Psoas muscle (tissue), 8 donors: Measurements from ENCODE around the gene ALG12. TPM values are rescaled to one million over a fixed set of nuclear protein-coding genes. Genes with fewer than 3 reads are reported as not detected.
A peak's percentile ranks its signal among the peaks of the same experiment; 100 is the strongest.

Source experiments
- ATAC-seq, 4 donors: fragments of 200-7000 bp; cut with Tn5 transposase; one replicate each; pipeline ENCODE4 v1.9.1; 2020; ENCODE audit warnings: moderate library complexity in 3 of 4, mild to moderate bottlenecking in 2 of 4
- DNase-seq, 2 donors: peaks; one replicate each; pipeline ENCODE4 v3.0.0-alpha.2; 2020
- H3K27ac ChIP-seq: fragments of 200-600 bp; one replicate; pipeline ENCODE4 v1.8.0; 2022
- H3K27me3 ChIP-seq, 3 donors: fragments of 200-600 bp in 1 of 3; one replicate each; pipeline versions ENCODE4 v1.6.1 to v1.8.0; 2013 to 2022; ENCODE audit warnings: low read length in 2 of 3, mild to moderate bottlenecking in 2 of 3, moderate library complexity in 1 of 3; ENCODE audit not compliant: insufficient read depth in 3 of 3
- H3K36me3 ChIP-seq, 2 donors: fragments of 200-600 bp in 1 of 2; one replicate each; pipeline versions ENCODE4 v1.6.1 to v1.8.0; 2013 to 2022; ENCODE audit warnings: low read depth in 1 of 2, mild to moderate bottlenecking in 1 of 2, moderate library complexity in 1 of 2; ENCODE audit not compliant: insufficient read depth in 1 of 2
- H3K4me1 ChIP-seq: fragments of 200-600 bp; one replicate; pipeline ENCODE4 v1.8.0; 2022
- H3K4me3 ChIP-seq: fragments of 200-600 bp; one replicate; pipeline ENCODE4 v1.8.0; 2022; ENCODE audit warnings: mild to moderate bottlenecking
- H3K9me3 ChIP-seq: fragments of 200-600 bp; one replicate; pipeline ENCODE4 v1.8.0; 2022
- CTCF ChIP-seq: fragments of 200-600 bp; IDR thresholded peaks from one replicate; pipeline ENCODE4 v1.8.0; 2022; ENCODE audit warnings: antibody characterized with exemption
- WGBS, 3 donors: extraction: QIAGEN DNeasy Blood & Tissue Kit; methylation state at CpG; one replicate each; pipeline versions ENCODE4 v1.1.6 to v1.1.7; 2013; 5-methylcytosine and 5-hydroxymethylcytosine counted together
- intact Hi-C, 2 donors: fragments of 100-400 bp; cut with DNase I; formaldehyde crosslinking; loops; one replicate each; pipeline versions ENCODE4 v1.11.0 to v1.14.2; 2022
- polyA plus RNA-seq, 3 donors: library from polyadenylated mRNA; stranded (reverse); fragments of 200-250 nt; gene quantifications; one replicate each; pipeline ENCODE4 v1.2.3, GENCODE V29; 2013
- total RNA-seq, 4 donors: library from RNA; stranded (reverse); fragmentation: NEBNext Ultra II Directional in 2 of 4; extraction: Animal tissue kit (Norgen Biotek cat#: 25700) in 2 of 4; gene quantifications; one replicate each; pipeline versions ENCODE4 v1.2.1 to v1.2.4, GENCODE V29; 2021 to 2023
- donor health status: healthy with polysubstance abuse.
- donor health status: DM: no; HTN: no; CAD: no; lungs with moderate emphysema.
- donor health status: Bipolar disorder and iron deficiency.
- donor health status: healthy.
- donor health status: DM: yes; HTN: yes; CAD: no.
- donor health status: DM: no; HTN: no; CAD: no.
- donor health status: DM: no; HTN: no; CAD: no.
- donor health status: DM: yes; HTN: yes; CAD: no.

ALG12 gene
- total and polyA plus RNA-seq, 7 donors, result 6.5 to 11.0 (median 8.2) TPM

GRCh38 chr22:49934160-49934890 is 16.1 kb upstream of the ALG12 start:
- Histone ChIP-seq H3K27ac (peak overlapping the region; percentile 95), H3K27me3 (no peaks in the 10 kb centered on the region), H3K4me1 (peaks cover 64% of the 10 kb centered on the region), H3K4me3 (peak overlapping the region; percentile 73), H3K36me3 (no peaks in the 10 kb centered on the region), H3K9me3 (no peaks in the 10 kb centered on the region)
- ATAC-seq, result peak; percentile 55 to 65 (median 64)
- intact Hi-C loops, result loop anchor here (2.0 to 10.0 kb wide), 3 partner anchors 26 to 273 kb away; partner anchors contain the start of genes PIM3 (in 1 of the 2) and SELENOO (in 1 of the 2)
- DNase-seq, result peak; percentile 81 to 90
- TF ChIP-seq CTCF, result no peak
- WGBS, 3 donors, result 20 to 32% (median 26%) methylated on average over 21 to 24 of the region's 24 CpGs

- Histone ChIP-seq H3K9me3 (no peaks in the 10 kb centered on the region), H3K36me3 (no peaks in the 10 kb centered on the region), H3K4me1 (peaks cover 64% of the 10 kb centered on the region), H3K4me3 (peak overlapping the region; percentile 73), H3K27ac (peak overlapping the region; percentile 95), H3K27me3 (peaks cover 0 to 5% (median 0%) of the 10 kb centered on the region in 3 donors)
- ATAC-seq (peak; percentile 44 to 56 (median 50)), DNase-seq (peak; percentile 83 to 94)
- TF ChIP-seq CTCF, result no peak
- WGBS, 3 donors, result 35 to 42% (median 37%) methylated on average over 22 to 27 of the region's 27 CpGs
- intact Hi-C loops, result loop anchor here (2.0 to 10.0 kb wide), 3 partner anchors 27 to 274 kb away; partner anchors contain the start of genes PIM3 (in 1 of the 2) and SELENOO (in 1 of the 2)
These were observed 15.3 kb upstream of the ALG12 start for GRCh38 chr22:49933236-49934159.

- DNase-seq (peak; percentile 60 to 83), ATAC-seq (peak; percentile 36 to 59 (median 50))
- Histone ChIP-seq H3K27ac (peak overlapping the region; percentile 19), H3K36me3 (peaks cover 0 to 11% of the 10 kb centered on the region in 2 donors), H3K4me1 (peaks cover 43% of the 10 kb centered on the region), H3K27me3 (peaks cover 0 to 5% (median 0%) of the 10 kb centered on the region in 3 donors), H3K9me3 (no peaks in the 10 kb centered on the region), H3K4me3 (no peak overlapping the region)
- WGBS, 3 donors, result 41 to 53% (median 51%) methylated on average over 14 of the region's 14 CpGs
- peak; percentile 66 for TF ChIP-seq CTCF
- intact Hi-C loops, result loop anchor here (1.0 to 10.0 kb wide), 3 partner anchors 62 to 276 kb away; partner anchors contain the start of gene SELENOO (in 1 of the 2)
These were observed 12.6 kb upstream of the ALG12 start for GRCh38 chr22:49930596-49931412.

- no peak overlapping the region for H3K27ac ChIP-seq
- H3K9me3 ChIP-seq, result no peaks in the 10 kb centered on the region
- ATAC-seq (no peak), DNase-seq (no peak)
- TF ChIP-seq CTCF, result no peak
- peaks cover 0 to 12% of the 10 kb centered on the region in 2 donors for H3K36me3 ChIP-seq
- intact Hi-C loops, result loop anchor here (1.0 to 10.0 kb wide), 6 partner anchors 100 to 277 kb away; partner anchors contain the start of genes SELENOO (in 1 of the 2) and TRABD (in 1 of the 2)
- H3K27me3 ChIP-seq, result peaks cover 0 to 5% (median 0%) of the 10 kb centered on the region in 3 donors
- H3K4me1 ChIP-seq, result peaks cover 42% of the 10 kb centered on the region
- H3K4me3 ChIP-seq, result no peak overlapping the region
- 58 to 63% (median 60%) methylated on average over 21 of the region's 21 CpGs for WGBS, 3 donors
These were observed 11.8 kb upstream of the ALG12 start for GRCh38 chr22:49929994-49930575.
